HEK293 (cell line): ENCODE measurements around the gene MYH14.

ENCODE experiments used
- CTCF ChIP-seq: fragments of 450-650 bp; formaldehyde crosslinking; IDR thresholded peaks from 2 replicates; pipeline ENCODE4 v1.5.1; 2016; ENCODE audit warnings: missing biosample characterization, missing genetic modification characterization
- ZNF19 ChIP-seq: fragments of 450-650 bp; formaldehyde crosslinking; IDR thresholded peaks from 2 replicates; pipeline ENCODE4; 2016; ENCODE audit warnings: missing biosample characterization, missing genetic modification characterization, low read depth

- TF ChIP-seq CTCF (tag by site-specific recombination) (no peak), ZNF19 (tag by site-specific recombination) (no peak)
Measured at GRCh38 chr19:50324331-50324730, 120.9 kb downstream of the MYH14 start.
